GM19035 (cell line): ENCODE results near the gene ITIH4.

Experiments used
- ATAC-seq: cut with Tn5 transposase; IDR thresholded peaks from one replicate; pipeline ENCODE4 v1.9.1; 2021; ENCODE audit not compliant: unreplicated experiment

ITIH4 gene

DNA sequence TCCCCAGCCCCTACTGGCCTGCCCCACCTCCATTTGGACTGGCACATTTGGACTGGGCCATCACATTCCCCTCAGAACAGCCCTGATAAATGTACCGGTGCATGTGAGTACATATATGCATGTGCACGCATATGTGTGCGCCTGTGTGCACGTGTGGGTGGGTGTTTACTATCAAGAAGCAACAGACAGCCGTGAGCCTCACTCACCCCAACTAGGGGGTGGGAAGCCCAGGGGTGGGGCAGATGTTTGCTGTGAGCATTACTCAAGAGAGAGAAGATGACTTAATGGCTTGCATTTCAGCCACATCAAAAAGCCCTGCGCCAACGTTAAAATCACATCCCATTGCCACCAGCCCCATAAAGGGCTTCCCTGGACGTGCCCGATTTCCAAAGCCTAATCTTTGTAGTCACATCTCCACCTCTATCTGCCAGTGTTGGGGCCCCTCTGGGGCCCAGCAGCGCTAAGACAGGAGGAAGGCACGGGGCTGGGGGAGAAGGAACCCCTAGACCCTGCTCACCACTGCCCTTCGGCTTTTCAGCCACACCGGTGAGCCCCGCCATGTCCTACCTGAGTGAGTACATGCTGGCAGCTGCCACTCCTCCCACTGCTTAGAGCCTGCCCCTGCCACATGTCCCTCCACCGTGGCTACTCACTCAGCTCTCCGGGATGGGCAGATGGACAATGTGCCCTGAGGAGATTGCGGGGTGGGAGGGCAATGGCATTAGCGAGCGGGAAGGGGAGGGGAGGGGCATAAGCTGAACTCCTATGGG is 25.0 kb downstream of the ITIH4 start:
- no peak for ATAC-seq

DNA sequence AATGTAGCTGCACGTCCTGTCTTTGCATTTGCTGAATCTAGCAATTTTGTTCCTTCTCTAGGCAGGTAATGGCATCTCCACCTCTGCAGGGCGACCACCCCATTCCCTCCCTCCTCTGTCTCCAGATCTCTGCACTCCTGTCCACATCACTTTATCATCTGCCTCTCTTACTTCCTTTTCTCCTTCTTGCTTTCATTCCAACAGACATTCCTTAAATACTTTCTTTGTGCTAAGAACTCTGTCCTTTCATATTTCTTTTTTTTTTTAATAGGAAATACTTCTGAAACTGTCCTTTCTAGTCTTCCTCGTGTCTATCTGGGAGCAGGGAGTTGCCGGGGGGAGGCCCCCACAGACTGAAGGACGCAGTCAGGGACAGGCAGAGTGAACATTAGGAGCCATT is 28.6 kb downstream of the ITIH4 start:
- ATAC-seq: no peak

DNA sequence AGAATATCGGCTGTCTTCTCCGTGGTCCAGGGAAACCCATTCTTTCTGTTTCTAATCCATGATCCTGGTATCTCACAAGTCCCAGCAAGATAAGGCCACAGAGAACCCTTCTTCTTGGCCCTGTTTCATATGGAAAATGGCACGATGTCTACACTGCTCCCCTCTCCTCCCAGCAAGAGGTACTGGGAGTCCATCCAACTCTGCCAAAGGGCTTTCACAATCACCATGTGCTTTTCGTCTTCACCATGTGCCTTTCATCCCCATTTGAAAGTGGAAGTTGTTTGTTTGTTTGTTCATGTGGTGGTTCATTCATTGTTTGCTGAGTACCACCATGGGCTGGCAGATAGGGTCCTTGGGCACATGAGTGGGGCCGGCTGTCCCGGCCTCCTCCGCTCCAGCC is 30.4 kb downstream of the ITIH4 start:
- no peak for ATAC-seq

DNA sequence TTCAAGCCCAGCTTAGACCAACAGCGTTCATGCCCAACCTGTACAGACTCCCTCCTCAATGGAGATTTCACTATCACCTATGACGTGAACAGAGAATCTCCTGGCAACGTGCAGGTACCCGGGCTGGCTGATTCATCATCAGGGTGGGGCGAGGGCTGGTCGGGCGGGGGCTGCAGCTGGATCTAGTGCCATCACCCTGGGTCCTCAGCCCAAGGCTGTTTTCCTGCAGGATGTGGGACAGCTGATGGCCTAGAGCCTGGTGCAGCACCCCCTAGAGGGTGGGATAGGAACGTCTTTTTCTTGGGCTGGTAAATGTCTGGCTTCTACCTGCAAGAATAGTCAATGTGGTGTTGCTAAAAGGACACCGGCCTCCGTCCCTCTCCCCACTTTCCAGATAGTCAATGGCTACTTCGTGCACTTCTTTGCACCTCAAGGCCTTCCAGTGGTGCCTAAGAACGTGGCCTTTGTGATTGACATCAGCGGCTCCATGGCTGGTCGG is 31.4 kb downstream of the ITIH4 start:
- no peak for ATAC-seq

DNA sequence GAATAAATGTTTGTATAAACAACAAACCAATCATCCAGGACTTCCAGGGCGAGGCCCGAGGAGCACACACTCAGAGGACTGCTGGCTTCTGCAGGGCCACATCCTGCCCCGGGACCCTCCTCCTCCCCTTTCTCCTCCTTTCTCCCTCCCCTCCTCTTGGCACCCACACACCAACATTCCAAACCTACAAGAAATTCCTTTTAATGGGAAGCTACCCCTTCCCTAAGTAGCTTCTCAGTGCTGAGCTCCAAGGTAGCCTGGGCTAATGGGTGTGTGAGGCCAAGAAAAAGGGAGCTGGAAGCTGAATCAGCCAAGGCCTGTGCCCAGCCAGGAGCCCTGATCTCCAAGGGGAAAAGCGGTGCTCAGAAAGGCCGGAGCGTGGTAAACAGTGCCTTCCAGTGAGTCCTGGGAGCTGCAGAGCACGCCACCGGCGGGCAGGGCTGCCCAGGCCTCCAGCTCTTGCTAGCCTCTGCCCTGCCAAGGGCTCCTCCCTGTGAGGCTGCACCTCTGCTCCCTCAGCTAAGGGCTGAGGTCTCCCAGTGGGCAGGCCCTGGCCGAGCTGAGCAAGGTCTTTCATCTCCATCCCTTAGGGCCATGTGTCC is 32.0 kb downstream of the ITIH4 start:
- ATAC-seq: no peak

DNA sequence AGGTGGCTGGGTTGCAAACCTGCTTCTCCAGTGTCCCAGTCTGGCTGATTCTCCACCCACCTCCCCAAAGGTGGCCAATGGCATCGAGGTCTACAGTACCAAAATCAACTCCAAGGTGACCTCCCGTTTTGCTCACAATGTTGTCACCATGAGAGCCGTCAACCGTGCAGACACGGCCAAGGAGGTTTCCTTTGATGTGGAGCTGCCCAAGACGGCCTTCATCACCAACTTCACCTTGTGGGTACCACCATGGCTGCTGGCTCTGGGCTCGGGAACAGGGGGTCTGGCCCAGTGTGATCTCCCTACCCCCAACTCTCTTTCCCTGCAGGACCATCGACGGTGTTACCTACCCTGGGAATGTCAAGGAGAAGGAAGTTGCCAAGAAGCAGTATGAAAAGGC is 34.1 kb downstream of the ITIH4 start:
- ATAC-seq: no peak

DNA sequence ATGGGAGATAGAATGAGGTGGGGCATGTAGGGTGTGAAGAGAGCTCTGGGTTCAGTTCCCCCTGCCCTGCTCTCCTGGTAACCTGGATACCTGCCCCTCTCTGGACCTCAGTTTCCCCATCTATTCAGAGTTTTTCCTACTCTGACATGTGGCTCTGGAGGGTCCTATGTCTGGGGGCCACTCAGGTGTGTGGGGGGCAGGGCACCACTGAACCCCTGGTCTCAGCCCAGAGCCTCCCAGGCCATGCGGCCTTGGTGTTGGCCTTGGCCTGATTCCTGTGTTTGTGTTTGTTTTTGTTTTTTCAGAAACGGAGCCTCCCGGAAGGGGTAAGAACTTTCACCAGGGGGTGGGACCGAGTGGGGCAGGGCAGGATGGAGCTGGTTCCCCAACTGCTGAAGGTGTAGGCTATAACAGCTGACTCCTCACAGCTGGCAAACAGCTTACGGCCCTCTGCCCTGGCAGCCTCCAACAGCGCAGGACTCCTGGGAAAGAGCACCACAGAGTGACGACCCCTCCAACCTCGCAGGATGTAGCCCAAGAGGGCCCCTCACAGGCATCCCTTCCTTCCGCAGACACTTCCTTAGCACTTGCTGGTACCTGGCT is 35.1 kb downstream of the ITIH4 start:
- no peak for ATAC-seq

DNA sequence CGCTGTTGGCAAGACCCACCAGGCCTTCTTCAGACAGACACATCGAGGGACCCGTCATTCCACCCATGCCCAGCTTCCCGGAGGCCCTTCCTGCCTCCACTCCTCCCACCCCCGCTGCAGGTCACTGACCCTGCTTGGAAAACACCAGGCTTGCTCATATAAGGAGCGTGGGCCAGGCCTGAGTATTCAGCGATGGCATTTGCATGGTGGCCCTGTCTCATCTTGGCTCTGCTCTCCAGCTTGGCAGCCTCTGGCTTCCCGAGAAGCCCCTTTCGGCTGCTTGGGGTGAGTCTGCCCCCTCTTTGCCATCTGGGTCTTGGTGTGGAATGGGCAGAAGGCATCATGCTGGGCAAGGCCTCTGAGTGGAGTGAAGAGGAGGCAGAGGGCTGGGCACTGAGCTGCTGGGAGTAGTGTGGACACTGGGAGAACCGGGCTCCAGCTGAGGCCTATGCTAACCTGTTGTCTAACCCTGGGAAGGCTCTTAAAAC is 35.8 kb downstream of the ITIH4 start, which contains the start of gene ITIH3:
ITIH3 (plus strand) TSS at position 185 of the 488 bp plus-strand sequence; CDS start at position 193, 8 bp downstream.
- no peak for ATAC-seq

DNA sequence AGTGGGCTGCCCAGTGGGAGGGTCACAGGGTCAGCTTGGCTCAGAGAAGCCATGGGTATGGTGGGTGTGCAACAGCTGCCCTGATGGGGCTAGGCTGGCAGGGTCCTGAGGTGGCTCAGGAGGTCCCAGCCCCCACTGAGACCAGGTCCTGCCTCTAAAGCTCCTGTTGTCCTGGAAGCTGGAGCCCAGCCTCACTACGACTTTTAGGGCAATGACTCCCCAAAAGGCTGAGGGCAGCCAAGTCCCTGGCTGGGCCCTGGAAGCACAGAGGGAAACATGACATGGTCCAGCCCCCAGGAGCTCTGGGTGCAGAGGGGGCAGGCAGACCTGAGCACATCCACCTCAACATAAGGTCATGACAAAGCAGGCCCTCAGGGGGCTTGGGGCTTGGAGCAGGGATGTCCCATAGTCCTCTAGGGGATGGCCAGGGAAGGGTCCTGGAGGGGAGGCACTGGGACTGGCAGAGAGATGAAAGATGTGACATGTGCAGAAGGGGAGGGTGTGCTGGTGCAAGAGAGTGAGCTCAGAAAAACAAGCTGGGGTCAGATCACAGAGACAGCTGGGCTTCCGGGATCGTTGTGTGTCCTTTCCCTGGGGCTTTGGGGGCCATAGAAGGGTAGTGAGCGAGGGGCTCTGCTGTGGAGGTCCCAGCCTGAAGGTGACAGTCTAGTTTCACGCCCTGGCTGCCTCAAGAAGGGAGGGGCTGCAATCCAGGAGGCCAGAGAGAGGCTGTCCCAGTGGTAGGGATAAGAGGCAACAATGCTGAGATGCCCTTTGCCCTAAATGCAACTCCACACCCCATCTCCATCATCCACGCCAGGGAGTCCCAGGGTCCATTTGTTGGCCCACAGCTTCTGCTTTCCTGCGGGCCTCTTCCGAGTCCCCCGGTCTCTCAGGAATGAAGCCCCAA is 36.5 kb downstream of the ITIH4 start:
- no peak for ATAC-seq

DNA sequence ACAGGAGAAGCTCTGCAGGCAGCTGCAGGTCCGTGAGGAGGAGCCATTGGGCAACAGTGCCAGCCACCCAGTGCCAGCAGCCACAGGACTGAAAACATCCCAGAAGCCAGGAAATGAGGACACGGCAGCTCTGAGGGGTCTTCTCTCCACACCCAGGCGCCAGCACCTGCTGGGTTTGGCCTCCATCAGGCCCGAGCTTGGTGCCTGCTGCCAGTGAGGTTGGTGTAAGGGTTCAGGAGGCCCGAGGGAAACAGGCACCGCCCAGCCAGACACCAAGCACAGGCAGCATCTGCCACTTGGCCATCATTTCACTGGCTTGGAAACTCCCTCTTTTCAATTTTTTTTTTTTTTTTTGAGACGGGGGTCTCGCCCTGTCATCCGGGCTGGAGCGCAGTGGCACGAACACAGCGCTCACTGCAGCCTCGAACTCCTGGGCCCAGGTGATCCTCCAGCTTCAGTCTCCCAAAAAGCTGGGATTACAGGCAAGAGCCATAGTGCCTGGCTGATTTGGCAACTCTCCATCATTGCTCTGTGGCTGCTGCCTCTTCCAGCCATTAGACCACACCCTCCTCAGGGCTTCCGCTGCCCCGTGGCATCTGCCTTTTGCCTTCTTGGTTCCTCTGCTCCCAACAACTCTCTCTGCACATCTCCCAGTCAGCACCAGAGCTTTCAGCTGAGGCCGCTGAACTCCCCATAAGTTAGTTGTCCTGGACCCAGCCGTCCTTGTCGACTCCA is 37.3 kb downstream of the ITIH4 start:
- no peak for ATAC-seq

DNA sequence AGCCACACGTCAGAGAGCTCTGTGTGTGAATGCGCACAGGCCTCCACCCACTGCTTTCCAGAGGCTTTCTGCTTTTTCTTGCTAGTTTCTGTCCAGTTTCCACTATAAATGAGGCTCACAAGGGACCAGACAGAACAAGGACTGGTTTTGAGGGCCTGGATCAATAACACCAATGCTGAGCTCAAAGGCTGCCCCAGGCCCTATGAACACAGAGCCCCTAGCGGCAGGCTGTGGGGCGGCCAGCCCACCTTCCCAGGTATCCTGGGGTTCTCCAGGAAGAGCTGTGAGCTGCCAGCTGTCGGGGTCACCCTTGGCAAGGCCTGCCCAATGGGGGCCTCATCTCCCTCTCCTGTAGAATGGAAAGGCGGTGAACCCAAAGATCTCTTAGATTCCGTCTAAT is 38.1 kb downstream of the ITIH4 start:
- no peak for ATAC-seq

DNA sequence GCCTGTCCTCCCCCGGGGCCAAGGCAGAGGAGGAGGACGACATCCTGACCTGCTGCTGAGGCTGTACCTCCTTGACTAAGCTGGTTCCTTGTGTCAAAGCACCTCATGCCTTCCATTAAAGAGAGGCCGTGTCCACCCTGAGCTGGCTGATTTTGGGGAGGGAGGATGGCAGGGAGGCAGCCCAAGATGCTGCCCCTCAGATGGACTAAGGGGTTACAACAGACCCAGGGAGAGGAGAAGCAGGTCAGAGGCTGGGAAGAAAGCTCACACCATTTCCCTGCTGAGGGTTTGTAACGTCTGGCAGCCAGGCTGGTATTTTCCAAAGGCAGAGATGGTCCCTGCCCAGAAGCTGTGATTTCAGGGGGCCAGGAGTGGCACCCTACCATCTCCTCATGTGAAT is 38.5 kb downstream of the ITIH4 start:
- no peak for ATAC-seq

DNA sequence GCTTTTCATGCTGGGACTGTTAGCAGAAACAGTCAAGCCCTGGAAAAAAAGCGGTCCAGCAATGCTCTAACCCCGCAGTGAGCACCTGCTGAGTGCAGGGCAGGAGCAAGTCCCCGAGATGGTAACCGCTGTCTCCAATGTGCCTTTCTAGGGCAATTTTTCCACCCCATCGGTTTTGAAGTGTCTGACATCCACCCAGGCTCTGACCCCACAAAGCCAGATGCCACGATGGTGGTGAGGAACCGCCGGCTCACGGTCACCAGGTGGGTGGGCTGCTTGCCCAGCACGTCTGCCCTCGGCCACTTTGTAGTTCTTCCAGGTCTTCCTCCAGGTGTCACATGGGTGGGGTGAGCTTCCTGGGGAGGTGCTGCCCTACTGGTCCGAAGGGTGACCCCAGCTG is 39.1 kb downstream of the ITIH4 start:
- no peak for ATAC-seq

DNA sequence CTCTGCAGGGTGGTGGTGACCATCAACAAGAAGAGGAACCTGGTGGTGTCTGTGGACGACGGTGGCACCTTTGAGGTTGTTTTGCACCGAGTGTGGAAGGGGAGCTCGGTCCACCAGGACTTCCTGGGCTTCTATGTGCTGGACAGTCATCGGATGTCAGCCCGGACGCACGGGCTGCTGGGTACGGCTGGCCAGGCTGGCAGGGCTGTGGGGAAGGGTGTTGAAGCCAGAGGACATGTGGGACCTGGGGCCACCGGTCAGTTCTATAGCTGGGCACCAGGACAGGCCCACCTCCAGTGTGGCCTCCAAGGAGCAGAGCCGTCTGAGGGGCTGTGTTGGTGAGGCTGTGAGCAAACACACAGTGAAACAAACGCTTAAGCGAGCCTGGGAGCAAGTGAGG is 39.7 kb downstream of the ITIH4 start:
- no peak for ATAC-seq

DNA sequence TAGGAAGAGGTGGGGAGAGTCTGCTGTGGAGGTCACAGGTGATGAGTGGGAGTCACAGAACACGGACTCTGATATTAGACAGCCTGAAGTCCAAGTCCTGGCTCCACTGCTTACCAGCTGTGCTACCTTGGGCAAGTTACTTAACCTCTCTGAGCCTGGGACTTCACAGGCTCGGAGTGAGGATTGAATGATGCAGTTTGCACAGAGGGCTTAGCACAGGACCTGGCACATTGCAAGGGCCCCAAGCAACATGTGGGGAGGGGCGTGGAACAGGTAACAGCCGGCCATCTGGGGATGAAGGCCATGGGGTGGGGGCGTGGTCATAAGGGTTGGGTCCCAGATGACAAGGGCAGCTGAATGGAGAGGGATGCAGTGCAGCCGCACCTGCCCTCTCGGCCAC is 40.1 kb downstream of the ITIH4 start:
- ATAC-seq: no peak

DNA sequence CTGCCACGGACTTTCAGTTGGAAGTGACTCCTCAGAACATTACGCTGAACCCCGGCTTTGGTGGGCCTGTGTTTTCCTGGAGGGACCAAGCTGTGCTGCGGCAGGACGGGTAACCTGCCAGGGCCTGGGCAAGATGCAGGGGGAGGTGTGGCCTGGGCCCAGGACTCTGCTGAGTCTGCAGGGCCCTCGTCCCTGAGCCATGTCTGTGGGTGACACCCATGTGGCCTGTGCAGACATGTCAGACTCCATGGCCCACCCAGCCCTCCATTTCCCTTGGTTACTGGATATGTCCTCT is 40.8 kb downstream of the ITIH4 start:
- ATAC-seq: no peak

DNA sequence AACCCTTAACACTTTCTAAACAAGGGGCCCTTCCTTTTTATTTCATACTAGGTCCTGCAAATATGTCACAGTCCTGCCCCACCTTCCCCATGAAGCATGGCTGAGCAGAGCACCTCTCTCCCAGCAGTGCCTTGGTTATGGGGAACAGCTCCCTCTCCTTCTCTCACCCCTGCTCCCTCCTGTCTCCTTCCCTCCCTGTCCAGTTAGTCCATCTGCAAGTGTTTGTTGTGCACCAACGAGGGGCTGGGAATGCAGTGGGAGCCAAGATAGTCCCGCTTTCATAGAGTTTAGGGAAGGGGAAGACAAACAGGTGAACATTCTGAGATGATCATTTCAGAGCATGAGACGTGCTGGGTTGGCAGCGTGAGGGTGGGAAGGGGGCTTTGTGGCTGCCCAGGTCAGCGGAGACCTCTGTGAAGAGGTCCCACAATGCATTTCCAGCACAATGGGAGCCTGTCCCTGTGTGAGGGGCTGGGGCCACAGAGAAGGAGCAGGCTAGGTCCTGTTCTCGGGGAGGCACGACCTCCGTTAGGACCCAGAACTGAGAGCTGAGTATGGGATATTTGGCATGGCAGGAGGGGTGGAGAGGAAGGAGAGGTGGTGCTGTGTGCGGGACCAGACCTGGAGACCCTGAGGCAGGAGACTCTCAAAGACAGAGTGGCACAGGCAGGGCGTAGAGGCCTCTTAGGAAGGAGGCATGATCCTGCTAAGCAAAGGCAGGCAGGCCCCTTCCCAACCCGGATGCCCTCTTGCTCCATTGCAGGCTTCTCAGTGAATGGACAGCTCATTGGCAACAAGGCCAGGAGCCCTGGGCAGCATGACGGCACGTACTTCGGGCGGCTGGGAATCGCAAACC is 41.4 kb downstream of the ITIH4 start:
- no peak for ATAC-seq

DNA sequence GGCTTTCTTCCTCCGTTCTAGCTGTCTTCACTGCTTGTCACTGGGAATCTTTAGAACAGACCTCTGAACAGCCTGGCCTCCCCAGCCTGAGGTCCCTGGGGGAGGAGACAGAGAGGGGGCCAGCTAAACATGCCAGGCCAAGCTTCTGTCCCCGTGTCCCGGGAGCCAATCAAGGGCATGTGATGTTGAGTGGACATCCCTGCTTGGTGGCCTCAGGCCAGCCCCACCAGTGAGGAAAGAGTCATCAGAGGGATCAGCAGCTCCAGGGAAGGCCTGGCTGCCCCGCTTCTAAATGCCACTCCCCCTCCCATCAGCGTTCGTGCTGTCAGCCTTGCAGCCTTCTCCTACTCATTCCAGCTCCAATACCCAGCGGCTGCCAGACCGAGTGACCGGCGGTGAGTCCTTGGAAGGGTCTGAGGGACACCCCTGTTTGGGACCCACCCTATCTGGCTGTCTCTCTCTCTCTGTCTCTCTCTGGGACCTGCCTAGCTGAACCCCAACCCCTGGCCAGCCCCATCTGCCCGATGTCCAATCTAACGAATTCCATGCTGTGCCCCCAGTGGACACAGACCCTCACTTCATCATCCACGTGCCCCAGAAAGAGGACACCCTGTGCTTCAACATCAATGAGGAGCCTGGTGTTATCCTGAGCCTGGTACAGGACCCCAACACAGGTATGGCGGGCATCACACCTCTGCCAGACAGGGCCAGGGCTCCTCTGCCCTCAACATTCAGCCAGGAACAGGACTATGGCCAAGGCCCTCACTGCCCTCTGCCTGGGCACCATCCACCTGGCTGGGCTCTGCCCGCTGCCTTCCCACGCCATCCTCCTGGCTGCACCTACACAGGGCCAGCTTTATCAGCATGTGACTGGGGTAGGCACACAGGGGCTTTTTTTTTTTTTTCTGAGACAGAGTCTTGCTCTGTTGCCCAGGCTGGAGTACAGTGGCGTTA is 42.5 kb downstream of the ITIH4 start:
- ATAC-seq: no peak
